HG02610 (cell line): ENCODE data around the gene ANP32A.
"Not testable (repeated sequence)": the region's sequence is repeated elsewhere in the genome, so short reads cannot be mapped to it uniquely, and the experiment has no call there.

Experiments used
- ATAC-seq: cut with Tn5 transposase; IDR thresholded peaks from one replicate; pipeline ENCODE4 v1.9.1; 2021; ENCODE audit warnings: mild to moderate bottlenecking, moderate library complexity; ENCODE audit not compliant: unreplicated experiment

Gene ANP32A

DNA sequence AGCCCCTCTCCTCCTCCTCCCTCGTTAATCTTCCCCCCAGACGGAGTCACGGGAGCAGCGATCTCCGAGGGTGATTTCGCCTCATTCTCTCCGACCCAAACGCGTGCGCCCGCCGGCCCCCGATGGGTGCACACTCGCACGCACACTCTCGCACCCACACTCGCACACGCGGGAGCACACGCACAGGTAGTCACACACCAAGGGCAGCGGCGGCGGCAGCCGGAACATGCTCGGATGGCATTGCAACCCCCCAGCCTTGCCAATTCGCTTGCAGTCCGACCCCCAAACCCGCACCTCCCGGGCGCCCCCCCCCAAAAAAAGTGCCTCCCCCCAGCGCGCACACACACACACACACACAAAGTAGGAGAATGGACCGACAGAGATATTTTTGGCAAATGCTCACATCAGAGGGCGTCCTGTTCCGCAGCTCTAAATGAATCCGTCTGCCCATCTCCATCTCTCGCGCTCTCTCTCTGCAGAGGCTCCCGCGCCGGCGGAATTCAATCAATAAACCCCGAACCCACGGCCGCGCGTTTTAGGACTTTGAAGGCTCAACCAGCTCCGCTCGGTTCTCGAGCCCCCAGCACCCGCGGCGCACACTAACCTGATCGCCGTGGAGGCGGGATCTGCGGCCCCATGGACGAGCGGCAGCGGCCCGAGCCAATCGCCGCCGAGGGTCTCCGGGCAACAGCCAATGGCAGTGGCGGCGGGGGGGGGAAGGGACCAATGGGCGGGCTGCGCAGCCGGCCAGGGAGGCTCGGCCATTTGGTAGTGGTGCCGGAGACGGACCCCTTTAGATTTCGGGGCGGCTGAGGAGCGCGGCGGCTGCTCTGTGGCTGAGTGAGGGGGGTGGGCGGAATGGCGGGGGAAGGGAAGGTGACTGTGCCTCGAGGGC, at the start of gene ANP32A:
ANP32A (minus strand) TSS at position 601 of the 895 bp plus-strand sequence; CDS start at position 457, 144 bp downstream.
- peak; percentile 56 for ATAC-seq

GRCh38 chr15:68868296-68868695, 47.6 kb upstream of the ANP32A start:
- no peak for ATAC-seq

DNA sequence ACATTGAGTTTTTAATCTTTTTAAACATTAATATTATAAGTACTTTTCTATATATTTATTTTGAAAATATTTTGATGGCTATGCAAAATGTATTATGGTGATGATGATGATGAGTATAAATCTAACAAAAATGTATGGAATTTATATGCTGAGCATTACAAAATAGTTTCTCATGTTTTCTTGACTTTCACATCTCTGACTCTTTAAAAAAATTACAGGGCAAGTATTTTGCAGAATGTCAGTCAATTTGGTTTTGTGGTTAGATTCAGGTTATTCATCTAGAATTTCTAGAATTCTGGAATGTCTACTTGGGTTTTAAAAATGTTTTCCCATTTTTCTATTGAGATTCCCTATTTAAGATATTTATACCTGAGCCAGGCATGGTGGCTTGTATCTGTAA, 41.7 kb upstream of the ANP32A start:
- no peak for ATAC-seq

DNA sequence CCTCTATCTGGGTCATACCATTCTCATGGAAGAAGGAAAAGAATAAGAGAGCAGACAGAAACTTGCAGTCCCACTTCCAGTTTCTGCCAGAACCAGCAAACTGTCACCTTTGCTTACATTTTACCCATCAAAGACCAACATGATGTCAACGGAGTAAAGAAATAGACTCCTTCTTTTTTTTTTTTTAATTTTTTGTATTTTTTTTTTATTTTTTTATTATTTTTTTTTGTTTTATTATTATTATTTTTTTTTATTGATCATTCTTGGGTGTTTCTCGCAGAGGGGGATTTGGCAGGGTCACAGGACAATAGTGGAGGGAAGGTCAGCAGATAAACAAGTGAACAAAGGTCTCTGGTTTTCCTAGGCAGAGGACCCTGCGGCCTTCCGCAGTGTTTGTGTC, 38.0 kb upstream of the ANP32A start:
- ATAC-seq, result not testable (repeated sequence)

DNA sequence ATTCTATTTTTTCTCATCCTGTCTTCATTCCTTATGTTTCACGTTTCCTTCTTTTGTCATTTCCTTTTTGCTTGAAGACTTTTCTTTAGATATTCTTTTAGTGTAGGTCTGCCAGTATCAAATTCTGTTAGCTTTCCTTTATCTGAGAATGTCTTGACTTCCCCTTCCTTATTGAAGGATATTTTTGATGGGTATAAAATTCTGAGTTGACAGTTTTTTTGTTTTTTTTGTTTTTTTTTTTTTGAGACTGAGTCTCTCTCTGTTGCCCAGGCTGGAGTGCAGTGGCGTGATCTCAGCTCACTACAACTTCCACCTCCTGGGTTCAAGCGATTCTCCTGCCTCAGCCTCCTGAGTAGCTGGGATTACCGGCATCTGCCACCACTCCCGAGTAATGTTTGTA, 36.7 kb upstream of the ANP32A start:
- not testable (repeated sequence) for ATAC-seq

DNA sequence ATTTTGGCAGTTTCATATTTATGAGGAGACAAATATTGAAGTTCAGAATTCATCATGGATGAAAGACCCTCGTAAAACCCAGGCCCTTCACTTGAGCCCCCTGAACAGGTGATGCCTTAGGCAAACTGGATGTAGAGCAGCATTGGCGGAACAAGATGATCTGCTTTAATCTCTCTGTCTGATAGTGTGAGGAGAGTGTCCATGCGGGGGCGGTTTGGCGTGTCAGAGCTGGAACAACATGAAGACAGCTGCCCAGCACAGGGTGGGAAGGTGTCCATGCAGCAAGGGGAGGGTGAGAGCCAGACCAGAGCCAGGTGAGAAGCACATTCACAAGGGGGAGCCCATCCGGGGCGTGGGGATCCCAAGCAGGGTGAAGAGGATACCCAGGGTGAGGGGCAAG, 31.8 kb upstream of the ANP32A start:
- no peak for ATAC-seq

- ATAC-seq, result no peak
Measured at GRCh38 chr15:68851971-68852370, 31.3 kb upstream of the ANP32A start.

DNA sequence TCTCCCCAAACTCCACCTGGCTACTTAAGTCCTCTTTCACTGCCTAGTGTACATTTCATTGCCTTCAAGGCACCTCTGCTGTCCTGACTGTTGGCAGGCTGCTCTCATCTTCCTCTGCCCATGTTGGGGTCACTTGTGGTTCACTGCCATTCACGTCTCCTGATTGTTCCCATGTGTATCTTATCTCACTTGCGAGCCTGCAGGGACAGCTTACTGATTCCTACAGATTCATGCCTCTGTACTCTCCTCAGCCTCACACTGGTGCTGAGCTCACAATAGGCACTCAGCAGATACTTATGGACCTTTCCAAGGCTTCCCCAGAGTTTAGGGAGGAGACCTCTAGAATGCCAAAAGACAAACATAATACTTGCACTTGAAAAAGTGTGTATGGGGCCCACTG, 28.8 kb upstream of the ANP32A start:
- no peak for ATAC-seq

- ATAC-seq, result no peak
Measured at GRCh38 chr15:68846851-68847439, 26.2 kb upstream of the ANP32A start.

DNA sequence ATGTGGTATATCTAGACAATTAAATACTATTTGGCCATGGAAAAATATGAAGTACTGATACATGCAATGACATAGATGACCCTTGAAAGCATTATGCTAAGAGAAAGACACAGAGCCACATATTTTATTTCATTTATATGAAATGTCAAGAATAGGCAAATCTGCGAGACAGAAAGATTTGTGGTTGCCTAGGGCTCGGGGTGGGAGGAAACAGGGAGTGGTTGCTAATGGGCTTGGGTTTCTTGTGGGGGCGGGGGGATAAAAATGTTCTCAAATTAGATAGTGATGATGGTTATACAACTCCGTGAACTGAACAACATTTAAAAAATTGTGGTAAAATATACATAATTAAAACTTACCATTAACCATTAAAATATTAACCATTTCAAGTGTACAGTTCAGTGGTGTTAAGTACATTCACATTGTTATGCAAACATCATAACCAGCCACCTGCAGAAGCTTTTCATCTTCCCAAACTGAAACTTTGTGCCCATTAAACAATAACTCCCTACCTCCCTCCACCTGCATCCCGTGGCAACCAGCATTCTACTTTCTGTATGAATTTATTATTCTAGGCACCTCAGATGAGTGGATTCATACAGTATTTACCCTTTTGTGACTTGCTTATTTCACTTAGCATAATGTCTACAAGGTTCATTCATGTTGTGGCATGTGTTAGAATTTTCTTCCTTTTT, 24.3 kb upstream of the ANP32A start:
- no peak for ATAC-seq

GRCh38 chr15:68843425-68844311, 23.0 kb upstream of the ANP32A start:
- no peak for ATAC-seq

DNA sequence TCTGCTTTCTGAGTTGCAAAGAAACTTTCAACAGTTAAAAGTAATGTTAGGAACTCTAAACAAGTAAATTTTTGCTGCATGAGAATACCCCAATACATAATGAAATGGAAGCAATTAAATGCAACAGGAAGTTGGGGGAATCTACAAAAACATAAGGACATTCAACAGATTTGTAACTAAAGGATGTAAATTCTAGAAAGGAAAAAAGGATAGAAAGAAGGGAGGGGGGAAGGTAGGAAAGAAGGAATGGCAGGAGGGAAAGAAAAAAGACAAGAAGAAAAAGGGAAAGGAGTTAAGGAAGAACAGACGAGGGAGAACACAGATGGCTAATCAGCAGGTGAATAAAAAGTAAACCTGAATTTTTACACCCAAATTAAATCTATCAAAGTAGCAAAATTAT, 22.3 kb upstream of the ANP32A start:
- ATAC-seq, result no peak

DNA sequence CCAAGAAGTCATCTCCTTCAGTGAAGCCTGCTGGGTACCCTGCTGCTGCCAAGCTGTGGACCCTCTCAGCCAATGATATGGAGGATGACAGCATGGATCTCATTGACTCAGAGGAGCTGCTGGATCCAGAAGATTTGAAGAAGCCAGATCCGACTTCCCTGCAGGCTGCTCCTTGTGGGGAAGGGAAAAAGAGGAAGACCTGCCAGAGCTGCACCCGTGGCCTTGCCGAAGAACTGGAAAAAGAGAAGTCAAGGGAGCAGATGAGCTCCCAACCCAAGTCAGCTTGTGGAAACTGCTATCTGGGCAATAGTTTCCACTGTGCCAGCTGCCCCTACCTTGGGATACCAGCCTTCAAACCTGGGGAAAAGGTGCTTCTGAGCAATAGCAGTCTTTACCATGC, 13.7 kb upstream of the ANP32A start:
- ATAC-seq, result no peak

- ATAC-seq, result no peak
Measured at GRCh38 chr15:68833700-68834331, 13.1 kb upstream of the ANP32A start.

GRCh38 chr15:68830141-68830785, 9.6 kb upstream of the ANP32A start:
- ATAC-seq, result no peak

- no peak for ATAC-seq
Measured at GRCh38 chr15:68829068-68829467, 8.4 kb upstream of the ANP32A start.

- ATAC-seq, result no peak
Measured at GRCh38 chr15:68823561-68823960, 2.9 kb upstream of the ANP32A start.

DNA sequence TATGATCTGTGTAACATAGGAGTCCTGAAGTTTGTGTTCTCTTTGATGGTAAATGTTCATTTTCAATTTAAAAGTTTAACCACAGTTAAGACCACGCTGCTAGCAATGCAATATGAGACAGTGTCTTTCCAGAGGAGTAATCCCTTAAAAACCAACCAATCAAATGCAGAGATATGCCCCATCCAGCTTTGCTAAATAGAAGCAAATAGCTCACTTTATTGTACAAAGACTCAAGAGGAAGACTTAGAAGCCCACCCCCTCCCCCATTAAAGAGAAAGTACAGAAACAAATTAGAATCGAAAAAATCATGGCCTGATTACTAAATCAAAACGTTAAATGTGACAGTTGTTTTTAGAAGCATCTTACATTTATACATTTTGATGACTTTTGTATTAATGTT, 2.1 kb upstream of the ANP32A start:
- no peak for ATAC-seq

DNA sequence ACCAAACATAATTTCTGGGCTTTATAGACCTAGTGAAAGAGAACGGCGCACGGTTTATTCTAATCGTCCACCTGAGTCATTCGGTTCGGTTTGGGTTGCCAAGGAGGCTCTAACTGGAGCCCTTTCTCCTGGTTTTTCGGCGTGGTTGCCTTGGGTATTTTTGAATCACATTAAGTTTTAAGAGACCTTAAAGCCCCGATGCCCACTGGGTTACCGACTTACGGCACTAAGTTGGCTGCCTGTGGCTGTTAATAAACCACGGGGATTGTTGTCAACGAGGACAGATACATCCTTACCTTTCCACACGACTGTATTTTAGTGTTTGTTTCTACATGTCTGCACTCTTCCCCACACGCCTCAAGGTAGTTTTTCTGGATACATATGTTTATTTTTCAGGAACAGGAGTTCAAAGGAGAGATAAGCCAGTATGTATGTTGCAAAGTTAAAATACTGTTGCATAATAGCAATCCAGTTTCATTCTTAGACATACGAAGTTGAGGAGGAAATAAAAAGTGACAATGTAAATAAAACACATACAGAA, 1.2 kb upstream of the ANP32A start:
- ATAC-seq, result no peak
